Astrocyte (in vitro differentiated cells and primary cell): ENCODE data around the gene TMEM18. TPM values are rescaled to one million over a fixed set of nuclear protein-coding genes. Genes with fewer than 3 reads are reported as not detected.

Source experiments
- DNase-seq: peaks from one replicate; pipeline ENCODE4 v3.0.0-alpha.2; 2010; ENCODE audit warnings: low read depth
- FAIRE-seq: peaks from 2 replicates; lab custom pipeline; 2011; peaks lifted over from hg19 to GRCh38; lab: Jason Lieb, UNC
- H2AFZ ChIP-seq: 2 replicates; pipeline ENCODE4 v1.6.0; 2012; ENCODE audit warnings: low read depth, low read length, inconsistent platforms
- H3K27ac ChIP-seq: 2 replicates; pipeline ENCODE4 v1.5.1; 2011; ENCODE audit warnings: low read depth, low read length, inconsistent platforms
- H3K27me3 ChIP-seq: 2 replicates; pipeline ENCODE4 v1.6.0; 2011; ENCODE audit warnings: low read length, inconsistent platforms; ENCODE audit not compliant: insufficient read depth
- H3K36me3 ChIP-seq: 2 replicates; pipeline ENCODE4 v1.5.1; 2011; ENCODE audit warnings: low read length, inconsistent platforms; ENCODE audit not compliant: insufficient read depth
- H3K4me1 ChIP-seq: 2 replicates; pipeline ENCODE4 v1.5.1; 2011; ENCODE audit warnings: low read length, inconsistent platforms; ENCODE audit not compliant: insufficient read depth
- H3K4me2 ChIP-seq: 2 replicates; pipeline ENCODE4 v1.6.0; 2012; ENCODE audit warnings: low read length, inconsistent platforms
- H3K4me3 ChIP-seq: 2 replicates; pipeline ENCODE4 v1.5.1; 2011; ENCODE audit warnings: low read depth, mild to moderate bottlenecking, low read length, inconsistent platforms; ENCODE audit not compliant: insufficient read depth
- H3K79me2 ChIP-seq: 2 replicates; pipeline ENCODE4 v1.6.0; 2012; ENCODE audit warnings: mild to moderate bottlenecking, low read length, inconsistent platforms; ENCODE audit not compliant: insufficient read depth
- H3K9ac ChIP-seq: 2 replicates; pipeline ENCODE4 v1.6.0; 2012; ENCODE audit warnings: mild to moderate bottlenecking, low read length, inconsistent platforms
- H3K9me3 ChIP-seq: 2 replicates; pipeline ENCODE4 v1.5.1; 2012; ENCODE audit warnings: low read depth, mild to moderate bottlenecking, low read length, inconsistent platforms; ENCODE audit not compliant: insufficient read depth
- H4K20me1 ChIP-seq: 2 replicates; pipeline ENCODE4 v1.6.0; 2012; ENCODE audit warnings: low read length, inconsistent platforms; ENCODE audit not compliant: insufficient read depth
- H3K27ac Mint-ChIP-seq: one replicate; pipeline ENCODE4 v1.8.0; 2021; ENCODE audit warnings: mild to moderate bottlenecking, mixed read lengths; ENCODE audit not compliant: unreplicated experiment
- H3K27me3 Mint-ChIP-seq: one replicate; pipeline ENCODE4 v1.8.0; 2021; ENCODE audit warnings: low read depth, mixed read lengths; ENCODE audit not compliant: unreplicated experiment
- H3K36me3 Mint-ChIP-seq: one replicate; pipeline ENCODE4 v1.8.0; 2021; ENCODE audit warnings: low read depth, mixed read lengths; ENCODE audit not compliant: unreplicated experiment
- H3K4me1 Mint-ChIP-seq: one replicate; pipeline ENCODE4 v1.8.0; 2021; ENCODE audit warnings: low read depth, mixed read lengths; ENCODE audit not compliant: unreplicated experiment
- H3K4me3 Mint-ChIP-seq: one replicate; pipeline ENCODE4 v1.8.0; 2021; ENCODE audit warnings: mild to moderate bottlenecking, moderate library complexity, mixed read lengths; ENCODE audit not compliant: unreplicated experiment
- H3K9me3 Mint-ChIP-seq: one replicate; pipeline ENCODE4 v1.8.0; 2021; ENCODE audit warnings: mild to moderate bottlenecking, mixed read lengths; ENCODE audit not compliant: unreplicated experiment
- CTCF ChIP-seq: IDR thresholded peaks from 2 replicates; pipeline ENCODE4 v1.5.1; 2011; ENCODE audit warnings: low read depth, mild to moderate bottlenecking, inconsistent platforms, low read length, moderate library complexity; ENCODE audit not compliant: insufficient read depth
- EZH2 ChIP-seq: IDR thresholded peaks from 2 replicates; pipeline ENCODE4 v1.6.1; 2012; ENCODE audit warnings: mild to moderate bottlenecking, low read length, inconsistent platforms; ENCODE audit not compliant: insufficient read depth
- total RNA-seq: library from RNA; stranded (reverse); gene quantifications from 2 replicates; pipeline ENCODE4 v1.2.1, GENCODE V29; 2021

Gene TMEM18
- total RNA-seq, 1 donor from 2014 or later: 16.8 TPM

GRCh38 chr2:674321-674985 is 2.8 kb downstream of the TMEM18 start:
- Mint-ChIP-seq H3K27ac (peak overlapping the region; percentile 58), H3K36me3 (peaks cover 7% of the 10 kb centered on the region), H3K4me1 (peaks cover 29% of the 10 kb centered on the region), H3K9me3 (no peaks in the 10 kb centered on the region), H3K27me3 (no peaks in the 10 kb centered on the region), H3K4me3 (no peak overlapping the region)
- Histone ChIP-seq H3K27me3 (no peaks in the 10 kb centered on the region), H3K9me3 (no peaks in the 10 kb centered on the region), H3K79me2 (peaks cover 28% of the 10 kb centered on the region), H3K27ac (peak overlapping the region; percentile 42), H3K9ac (peak overlapping the region; percentile 69), H3K4me2 (peak overlapping the region; percentile 94), H3K4me1 (peaks cover 33% of the 10 kb centered on the region), H3K36me3 (no peaks in the 10 kb centered on the region), H2AFZ (no peak overlapping the region), H4K20me1 (peaks cover 30% of the 10 kb centered on the region), H3K4me3 (no peak overlapping the region)
- DNase-seq (no peak), FAIRE-seq (no peak)
- no peak for TF ChIP-seq EZH2

- H2AFZ ChIP-seq: no peak overlapping the region
- H4K20me1 ChIP-seq: peaks cover 30% of the 10 kb centered on the region
- H3K9ac ChIP-seq: peak overlapping the region; percentile 22
- H3K4me1 ChIP-seq: peaks cover 40% of the 10 kb centered on the region
- no peaks in the 10 kb centered on the region for H3K9me3 Mint-ChIP-seq
- H3K27ac ChIP-seq: peak overlapping the region; percentile 42
- peaks cover 5% of the 10 kb centered on the region for H3K36me3 ChIP-seq
- peak overlapping the region; percentile 71 for H3K4me2 ChIP-seq
- no peaks in the 10 kb centered on the region for H3K9me3 ChIP-seq
- H3K27me3 Mint-ChIP-seq: no peaks in the 10 kb centered on the region
- H3K79me2 ChIP-seq: peaks cover 28% of the 10 kb centered on the region
- TF ChIP-seq EZH2 (no peak), CTCF (no peak)
- H3K4me3 ChIP-seq: no peak overlapping the region
- DNase-seq: peak; percentile 39
- H3K27ac Mint-ChIP-seq: peak overlapping the region; percentile 58
- H3K4me1 Mint-ChIP-seq: peaks cover 29% of the 10 kb centered on the region
- H3K36me3 Mint-ChIP-seq: peaks cover 6% of the 10 kb centered on the region
- H3K4me3 Mint-ChIP-seq: no peak overlapping the region
- FAIRE-seq: peak; percentile 59
- H3K27me3 ChIP-seq: no peaks in the 10 kb centered on the region
These were observed 3.4 kb downstream of the TMEM18 start for GRCh38 chr2:673615-674320.

GRCh38 chr2:673016-673415 is 4.2 kb downstream of the TMEM18 start:
- Histone ChIP-seq H3K4me2 (peak overlapping the region; percentile 44), H3K4me1 (peaks cover 38% of the 10 kb centered on the region), H2AFZ (no peak overlapping the region), H3K4me3 (no peak overlapping the region), H3K27ac (no peak overlapping the region), H4K20me1 (peaks cover 30% of the 10 kb centered on the region), H3K9me3 (no peaks in the 10 kb centered on the region), H3K36me3 (peaks cover 11% of the 10 kb centered on the region), H3K9ac (peak overlapping the region; percentile 3), H3K79me2 (peaks cover 28% of the 10 kb centered on the region), H3K27me3 (no peaks in the 10 kb centered on the region)
- peaks cover 5% of the 10 kb centered on the region for H3K36me3 Mint-ChIP-seq
- H3K4me3 Mint-ChIP-seq: no peak overlapping the region
- peaks cover 29% of the 10 kb centered on the region for H3K4me1 Mint-ChIP-seq
- H3K27ac Mint-ChIP-seq: peak overlapping the region; percentile 53
- no peaks in the 10 kb centered on the region for H3K27me3 Mint-ChIP-seq
- no peak for DNase-seq
- no peak for FAIRE-seq
- H3K9me3 Mint-ChIP-seq: no peaks in the 10 kb centered on the region
- TF ChIP-seq CTCF (no peak), EZH2 (no peak)
